GM10248 (cell line): Measurements from ENCODE around the gene COX4I2.
"Not testable (repeated sequence)": the region's sequence is repeated elsewhere in the genome, so short reads cannot be mapped to it uniquely, and the experiment has no call there.

Experiments used
- CTCF ChIA-PET: fragments of 300-600 bp; sonication (Branson Sonifier 250); formaldehyde crosslinking; extraction: SDS; loops from one replicate; lab custom pipeline; 2021; ENCODE audit warnings: antibody characterized with exemption; lab: Yijun Ruan, JAX
- POLR2A ChIA-PET: fragments of 350-650 bp; sonication (Branson Sonifier 250); formaldehyde crosslinking; extraction: SDS; loops from one replicate; lab custom pipeline; 2020; ENCODE audit warnings: antibody characterized with exemption; lab: Yijun Ruan, JAX
- DNase-seq: peaks from one replicate; pipeline ENCODE4 v3.0.0; 2012; ENCODE audit errors: extremely low spot score
- TF ChIP-seq, protein P1 (sequence below): IDR thresholded peaks from 2 replicates; pipeline ENCODE4 v1.5.1; 2012; ENCODE audit warnings: mild to moderate bottlenecking, low read depth; ENCODE audit errors: extremely low read depth, missing control alignments, control extremely low read depth

COX4I2 gene

DNA sequence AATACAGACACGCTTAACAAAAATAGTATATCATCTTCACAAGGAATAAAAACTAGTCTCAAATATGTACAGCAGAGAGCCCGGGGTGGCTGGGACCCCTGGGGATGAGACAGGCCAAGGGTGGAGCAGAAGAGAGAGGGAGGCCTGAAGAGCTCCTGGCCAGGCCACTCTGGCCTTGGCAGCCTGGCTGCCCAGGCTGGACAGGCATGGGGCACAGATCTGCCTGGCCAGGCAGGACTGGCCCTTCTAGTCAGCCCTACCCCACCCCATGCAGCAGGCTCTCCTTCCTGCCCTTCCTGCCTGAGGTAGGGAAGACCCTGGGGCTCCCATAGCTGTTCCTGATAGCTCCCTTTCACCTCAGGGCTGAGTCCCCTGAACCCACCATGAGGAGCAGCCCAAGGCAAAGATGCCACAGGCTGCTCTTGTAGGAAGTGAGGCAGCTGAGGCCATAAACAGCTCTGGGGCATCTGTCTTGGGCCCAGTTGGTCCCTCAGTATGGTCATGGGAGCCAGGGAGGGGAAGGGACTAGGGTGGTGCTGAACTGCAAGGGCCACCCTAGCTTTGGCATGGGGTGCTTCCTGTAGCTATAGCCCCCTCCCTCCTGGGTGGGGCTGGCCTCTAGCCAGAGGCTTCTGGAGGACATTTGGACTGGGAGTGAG is 27.1 kb downstream of the COX4I2 start:
- ChIA-PET CTCF (interaction anchor here (0.7 to 10.1 kb wide), 13 partner anchors 11 to 102 kb away, joined by 3 to 429 read pairs (median 4); partner anchors contain the start of gene BCL2L1), POLR2A (interaction anchor here (1.2 kb wide), 1 partner anchor 59 kb away, joined by 3 read pairs; no protein-coding TSS in a partner anchor)
- TF ChIP-seq, protein P1, sequence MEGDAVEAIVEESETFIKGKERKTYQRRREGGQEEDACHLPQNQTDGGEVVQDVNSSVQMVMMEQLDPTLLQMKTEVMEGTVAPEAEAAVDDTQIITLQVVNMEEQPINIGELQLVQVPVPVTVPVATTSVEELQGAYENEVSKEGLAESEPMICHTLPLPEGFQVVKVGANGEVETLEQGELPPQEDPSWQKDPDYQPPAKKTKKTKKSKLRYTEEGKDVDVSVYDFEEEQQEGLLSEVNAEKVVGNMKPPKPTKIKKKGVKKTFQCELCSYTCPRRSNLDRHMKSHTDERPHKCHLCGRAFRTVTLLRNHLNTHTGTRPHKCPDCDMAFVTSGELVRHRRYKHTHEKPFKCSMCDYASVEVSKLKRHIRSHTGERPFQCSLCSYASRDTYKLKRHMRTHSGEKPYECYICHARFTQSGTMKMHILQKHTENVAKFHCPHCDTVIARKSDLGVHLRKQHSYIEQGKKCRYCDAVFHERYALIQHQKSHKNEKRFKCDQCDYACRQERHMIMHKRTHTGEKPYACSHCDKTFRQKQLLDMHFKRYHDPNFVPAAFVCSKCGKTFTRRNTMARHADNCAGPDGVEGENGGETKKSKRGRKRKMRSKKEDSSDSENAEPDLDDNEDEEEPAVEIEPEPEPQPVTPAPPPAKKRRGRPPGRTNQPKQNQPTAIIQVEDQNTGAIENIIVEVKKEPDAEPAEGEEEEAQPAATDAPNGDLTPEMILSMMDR, result no peak
- DNase-seq, result no peak

DNA sequence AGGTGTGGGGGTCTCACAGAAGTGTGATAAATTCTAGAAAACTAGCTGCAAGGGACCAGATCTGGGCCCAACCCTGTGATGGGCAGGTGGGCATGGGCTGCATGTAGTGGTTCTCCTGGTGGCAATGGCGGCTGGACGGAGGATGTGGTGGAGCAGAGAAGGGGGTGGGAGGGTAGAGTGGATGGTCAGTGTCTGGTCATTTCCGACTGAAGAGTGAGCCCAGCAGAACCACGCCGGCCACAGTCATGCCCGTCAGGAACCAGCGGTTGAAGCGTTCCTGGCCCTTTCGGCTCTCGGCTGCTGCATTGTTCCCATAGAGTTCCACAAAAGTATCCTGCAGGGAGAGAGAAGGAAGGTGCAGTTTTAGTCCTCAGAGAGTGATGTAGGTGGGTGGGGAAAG is 28.0 kb downstream of the COX4I2 start:
- ChIA-PET POLR2A (interaction anchor here (1.2 kb wide), 1 partner anchor 58 kb away, joined by 3 read pairs; no protein-coding TSS in a partner anchor), CTCF (interaction anchor here (1.2 to 10.1 kb wide), 5 partner anchors 10 to 55 kb away, joined by 5 to 429 read pairs (median 10); partner anchors contain the start of gene BCL2L1)
- no peak for DNase-seq
- TF ChIP-seq, protein P1, result no peak

DNA sequence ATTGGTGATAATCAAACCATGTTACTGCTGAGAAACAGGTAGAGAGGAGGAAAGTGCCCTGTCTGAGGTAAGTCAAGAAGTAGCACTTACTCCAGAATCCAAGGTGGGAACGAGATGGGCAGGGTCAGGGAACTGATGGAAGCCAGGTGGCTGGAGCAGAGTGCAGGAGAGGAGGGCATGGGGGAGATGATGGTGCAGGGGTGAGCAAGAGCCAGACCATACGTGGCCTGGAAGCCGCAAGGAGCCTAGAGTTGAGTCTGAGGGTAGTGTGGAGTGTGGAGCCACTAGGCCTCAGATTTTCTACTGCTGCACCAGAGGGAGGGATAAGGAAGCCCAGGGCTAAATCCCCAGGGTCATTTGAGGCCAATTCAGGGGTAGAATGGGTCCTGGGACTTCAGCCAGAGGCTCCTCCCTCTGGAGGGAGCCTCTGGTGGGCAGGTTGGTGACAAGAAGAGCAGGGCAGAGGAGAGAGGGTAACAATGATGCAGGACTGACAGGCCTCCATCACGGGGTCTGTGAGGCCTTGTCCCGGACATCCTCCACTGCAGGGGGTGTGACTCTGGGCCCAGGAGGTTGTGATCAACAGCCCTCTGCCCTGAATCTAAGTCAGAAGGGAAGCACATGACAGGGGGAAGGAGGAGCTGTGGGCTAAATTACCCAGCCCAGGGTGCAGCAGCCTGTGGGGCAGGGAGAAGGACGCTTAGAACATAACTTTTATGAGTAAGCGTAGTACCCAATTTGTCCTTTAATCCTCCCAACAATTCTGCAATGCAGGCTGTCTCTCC is 28.7 kb downstream of the COX4I2 start:
- no peak for DNase-seq
- ChIA-PET CTCF (interaction anchor here (2.7 to 10.1 kb wide), 4 partner anchors 9 to 57 kb away, joined by 10 to 429 read pairs (median 30); partner anchors contain the start of gene BCL2L1), POLR2A (no interaction called here)
- TF ChIP-seq, protein P1, result no peak

DNA sequence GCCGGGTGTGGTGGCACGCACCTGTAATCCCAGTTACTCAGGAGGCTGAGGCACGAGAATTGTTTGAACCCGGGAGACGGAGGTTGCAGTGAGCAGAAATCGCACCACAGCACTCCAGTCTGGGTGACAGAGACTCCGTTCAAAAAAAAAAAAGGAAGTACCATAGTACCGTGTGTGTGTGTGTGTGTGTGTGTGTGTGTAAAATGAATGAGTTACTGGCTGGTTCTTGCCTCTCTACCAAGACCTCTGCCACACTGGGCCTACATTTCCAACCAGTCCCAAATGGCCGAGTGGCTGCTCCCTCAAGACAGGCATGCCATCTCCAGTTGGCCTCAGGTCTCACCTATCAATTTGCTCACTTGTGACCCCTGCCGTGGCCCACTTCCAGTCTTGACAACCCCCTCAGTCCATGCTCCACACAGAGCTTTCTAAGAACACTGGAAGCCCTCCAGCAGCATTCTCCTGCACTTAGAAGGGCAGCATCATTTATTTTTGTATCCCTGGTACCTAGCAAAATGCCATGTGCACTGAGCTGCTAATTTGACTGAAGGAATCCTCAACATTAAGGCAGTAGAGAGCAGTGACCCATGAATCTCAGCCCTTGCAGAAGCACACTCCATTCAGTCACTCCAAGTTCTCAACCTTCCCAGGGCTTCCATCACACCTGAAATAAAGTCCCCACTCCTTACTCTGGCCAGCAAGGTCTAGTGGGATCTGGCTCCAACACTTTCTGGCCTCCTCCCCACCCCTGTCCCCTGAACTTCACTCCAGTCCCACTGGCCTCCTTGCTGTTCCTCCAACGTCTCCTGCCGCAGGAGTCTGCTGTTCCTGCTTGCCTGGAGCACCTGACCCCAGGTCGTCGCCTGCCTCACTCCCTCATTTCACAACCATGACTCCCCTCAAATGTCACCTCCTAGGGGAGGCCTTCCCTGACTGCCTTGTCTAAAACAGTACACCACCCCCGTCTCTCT is 29.9 kb downstream of the COX4I2 start:
- no peak for DNase-seq
- ChIA-PET POLR2A (no interaction called here), CTCF (interaction anchor here (6.3 kb wide), 1 partner anchor 56 kb away, joined by 48 read pairs; the partner anchor contains the start of gene BCL2L1)
- TF ChIP-seq, protein P1, result no peak

DNA sequence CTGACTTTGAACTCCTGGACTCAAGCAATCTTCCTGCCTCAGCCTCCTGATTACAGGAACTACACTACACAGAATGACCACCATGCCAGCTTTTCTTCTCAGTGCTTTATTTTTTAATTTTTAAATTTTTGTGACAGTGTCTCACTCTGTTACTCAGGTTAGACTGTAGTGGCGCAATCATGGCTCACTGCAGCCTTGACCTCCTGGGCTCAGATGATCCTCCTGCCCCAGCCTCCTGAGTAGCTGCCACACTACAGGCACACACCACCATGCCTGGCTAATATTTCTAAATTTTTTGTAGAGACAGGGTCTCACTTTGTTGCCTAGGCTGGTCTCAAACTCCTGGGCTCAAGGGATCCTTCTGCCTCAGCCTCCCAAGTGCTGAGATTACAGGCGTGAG is 31.2 kb downstream of the COX4I2 start:
- POLR2A ChIA-PET, DNase-seq: not testable (repeated sequence)
- CTCF ChIA-PET, result interaction anchor here (6.3 kb wide), 1 partner anchor 55 kb away, joined by 48 read pairs; the partner anchor contains the start of gene BCL2L1

DNA sequence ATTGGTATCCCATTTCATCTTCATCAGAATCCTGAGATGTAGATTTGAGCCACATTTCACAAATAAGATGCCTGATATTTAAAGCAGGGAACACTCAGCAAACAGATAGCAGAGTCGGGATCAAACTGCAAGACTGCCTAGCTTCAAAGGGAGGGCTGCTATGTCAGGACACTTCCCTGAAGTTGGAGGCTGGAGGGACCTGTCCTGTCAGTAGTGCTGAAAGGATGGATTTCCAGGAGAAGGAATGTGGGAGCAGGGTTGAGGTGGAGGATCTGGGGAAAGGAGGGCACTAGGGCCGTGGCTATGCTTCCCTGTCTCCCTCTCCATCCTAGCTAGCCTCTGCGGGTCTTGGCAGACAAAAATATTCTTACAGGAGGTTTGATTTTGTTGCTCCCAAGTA is 32.2 kb downstream of the COX4I2 start:
- ChIA-PET CTCF (interaction anchor here (1.3 to 6.3 kb wide), 4 partner anchors 9 to 109 kb away, joined by 4 to 48 read pairs (median 16); partner anchors contain the start of gene BCL2L1), POLR2A (interaction anchor here (0.5 to 0.8 kb wide), 2 partner anchors 8 to 10 kb away, joined by 3 to 5 read pairs; no protein-coding TSS in a partner anchor)
- DNase-seq, result no peak
- TF ChIP-seq, protein P1, result no peak
